Skeletal muscle tissue (tissue), 4 donors: ENCODE measurements around the gene ZFAND3. TPM values are rescaled to one million over a fixed set of nuclear protein-coding genes. Genes with fewer than 3 reads are reported as not detected.

ENCODE experiments used
- H3K27ac ChIP-seq: one replicate; pipeline ENCODE4 v1.7.0; 2013; ENCODE audit warnings: mild to moderate bottlenecking, low read depth, low read length, inconsistent platforms
- H3K27me3 ChIP-seq, 3 donors: one replicate each; pipeline ENCODE4 v1.7.0; 2013; ENCODE audit warnings: low read length in 3 of 3; ENCODE audit not compliant: control insufficient read depth in 3 of 3, insufficient read depth in 3 of 3
- H3K36me3 ChIP-seq, 3 donors: one replicate each; pipeline ENCODE4 v1.7.0; 2013; ENCODE audit warnings: low read length in 3 of 3; ENCODE audit not compliant: control insufficient read depth in 3 of 3, insufficient read depth in 3 of 3
- H3K4me1 ChIP-seq, 3 donors: one replicate each; pipeline ENCODE4 v1.7.0; 2013; ENCODE audit warnings: low read length in 3 of 3, mild to moderate bottlenecking in 3 of 3; ENCODE audit not compliant: control insufficient read depth in 3 of 3, insufficient read depth in 3 of 3
- H3K4me3 ChIP-seq, 3 donors: one replicate each; pipeline ENCODE4 v1.7.0; 2013; ENCODE audit warnings: low read length in 3 of 3
- H3K9ac ChIP-seq, 3 donors: one replicate each; pipeline ENCODE4 v1.7.0; 2013; ENCODE audit warnings: low read length in 3 of 3, mild to moderate bottlenecking in 3 of 3, moderate library complexity in 2 of 3, low read depth in 1 of 3
- H3K9me3 ChIP-seq, 3 donors: one replicate each; pipeline ENCODE4 v1.7.0; 2013; ENCODE audit warnings: low read length in 3 of 3; ENCODE audit not compliant: control insufficient read depth in 3 of 3
- total RNA-seq: library from RNA; depleted of rRNA; stranded (reverse); fragments of >200 nt; gene quantifications from one replicate; pipeline ENCODE4 v1.2.3, GENCODE V29; 2014
- donor health status: Osteomylitis.

Gene ZFAND3
- total RNA-seq, 1 donor from 2014 or later: 23.0 TPM

DNA sequence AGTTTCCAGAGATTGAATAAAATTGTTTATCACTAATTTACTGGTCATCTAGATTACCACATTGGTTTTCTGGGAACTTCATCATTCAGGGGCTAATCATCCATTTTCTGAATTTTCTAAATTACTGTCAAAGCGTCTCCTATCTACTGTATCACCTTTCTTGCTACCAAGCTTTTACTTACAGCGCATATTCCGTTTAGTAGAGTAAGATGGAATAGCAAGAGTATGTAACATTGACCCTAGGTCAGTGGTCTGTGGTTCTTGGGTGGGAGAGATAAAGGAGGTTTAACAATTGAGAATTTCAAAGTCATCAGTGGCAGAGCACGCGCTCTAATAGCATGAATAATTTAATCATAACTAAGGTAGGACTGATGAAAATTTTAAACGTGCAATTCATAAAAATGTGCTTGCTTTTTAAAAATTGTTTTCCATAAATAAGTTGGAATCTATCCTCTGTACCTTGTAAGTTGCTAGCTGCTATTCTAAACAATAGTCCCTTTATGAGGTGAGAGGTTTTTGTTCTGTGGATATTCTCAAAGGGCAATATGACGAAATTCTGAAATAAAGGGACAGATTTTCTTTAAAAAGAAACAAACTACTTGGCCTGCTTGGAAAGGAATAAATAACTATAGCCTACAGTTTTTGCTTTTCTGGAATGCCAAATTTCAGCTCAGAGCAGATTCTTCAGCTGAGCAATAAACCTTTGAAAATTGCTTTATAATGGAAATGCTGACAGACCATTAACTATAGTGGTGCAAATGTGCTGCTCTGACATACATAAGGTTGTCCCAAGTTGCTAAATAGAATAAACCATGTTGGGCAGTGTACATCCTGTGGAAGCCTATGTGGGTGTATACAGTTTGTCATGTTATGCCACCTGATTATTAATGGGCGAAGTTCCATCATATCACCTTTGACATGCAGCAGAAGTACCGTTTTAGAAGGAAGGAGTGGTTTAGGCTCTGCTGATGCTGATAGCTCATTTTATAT lies 84.1 kb downstream of the ZFAND3 start:
- no peak overlapping the region for H3K27ac ChIP-seq
- H3K9me3 ChIP-seq: no peaks in the 10 kb centered on the region
- H3K9ac ChIP-seq: no peak overlapping the region
- H3K36me3 ChIP-seq: no peaks in the 10 kb centered on the region
- H3K4me1 ChIP-seq: peaks cover 2 to 7% (median 5%) of the 10 kb centered on the region in 3 donors
- H3K4me3 ChIP-seq: no peak overlapping the region
- H3K27me3 ChIP-seq: no peaks in the 10 kb centered on the region

DNA sequence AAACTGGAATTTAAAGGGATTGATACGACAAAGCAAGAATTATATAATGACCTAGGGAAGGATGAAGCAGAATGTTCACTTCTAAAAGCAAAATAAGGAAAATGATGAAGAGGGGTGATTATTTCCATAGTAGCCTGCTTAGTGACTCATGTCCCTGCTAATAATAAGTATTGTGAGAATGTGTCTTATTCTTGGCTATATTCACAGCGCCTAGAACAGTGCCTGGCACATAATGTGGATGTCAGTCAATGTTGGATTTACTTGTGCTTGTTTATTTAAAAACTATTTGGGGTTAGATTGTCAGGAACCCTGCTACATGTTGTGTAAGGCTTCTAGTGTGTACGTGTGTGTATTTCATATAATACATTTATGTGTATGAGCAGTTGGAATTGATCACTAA lies 85.1 kb downstream of the ZFAND3 start:
- no peak overlapping the region for H3K9ac ChIP-seq
- no peak overlapping the region for H3K4me3 ChIP-seq
- no peaks in the 10 kb centered on the region for H3K27me3 ChIP-seq
- H3K9me3 ChIP-seq: no peaks in the 10 kb centered on the region
- no peak overlapping the region for H3K27ac ChIP-seq
- H3K4me1 ChIP-seq: peaks cover 2 to 7% (median 5%) of the 10 kb centered on the region in 3 donors
- no peaks in the 10 kb centered on the region for H3K36me3 ChIP-seq

DNA sequence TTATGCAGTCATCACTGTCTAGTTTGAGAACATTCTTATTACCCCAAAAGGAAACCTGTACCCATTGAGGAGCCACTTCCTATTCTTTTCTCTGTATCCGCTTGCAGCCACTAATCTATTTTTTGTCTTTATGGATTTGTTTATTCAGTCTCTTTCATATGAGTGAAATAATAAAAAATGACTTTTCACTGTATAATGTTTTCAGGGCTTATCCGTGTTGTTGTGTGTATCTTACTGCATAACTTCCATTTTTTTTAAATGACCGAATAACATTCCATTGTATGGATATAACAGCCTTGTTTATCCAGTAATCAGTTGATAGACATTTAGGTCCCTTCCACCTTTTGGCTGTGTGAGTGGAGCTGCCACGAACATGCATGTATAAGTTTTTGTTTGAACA lies 86.6 kb downstream of the ZFAND3 start:
- H3K27ac ChIP-seq: no peak overlapping the region
- H3K36me3 ChIP-seq: no peaks in the 10 kb centered on the region
- H3K9ac ChIP-seq: no peak overlapping the region
- H3K4me1 ChIP-seq: peaks cover 2 to 7% (median 5%) of the 10 kb centered on the region in 3 donors
- H3K4me3 ChIP-seq: no peak overlapping the region
- no peaks in the 10 kb centered on the region for H3K9me3 ChIP-seq
- H3K27me3 ChIP-seq: no peaks in the 10 kb centered on the region

DNA sequence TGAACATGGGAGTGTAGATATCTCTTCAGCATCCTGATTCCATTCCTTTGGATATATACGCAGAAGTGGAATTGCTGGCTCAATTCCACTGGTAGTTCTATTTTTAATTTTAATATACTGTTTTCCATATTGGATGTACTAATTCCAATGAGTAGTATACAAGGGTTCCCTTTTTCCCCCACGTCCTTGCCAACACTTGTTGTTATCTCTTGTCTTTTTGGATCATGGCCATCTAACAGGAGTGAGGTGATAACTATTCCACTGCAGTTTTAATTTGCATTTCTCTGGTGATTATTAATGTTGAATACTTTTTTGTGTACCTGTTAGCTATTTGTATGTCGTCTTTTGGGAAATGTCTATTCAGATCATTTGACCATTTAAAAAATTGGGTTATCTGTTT lies 91.5 kb downstream of the ZFAND3 start:
- no peaks in the 10 kb centered on the region for H3K9me3 ChIP-seq

GRCh38 chr6:37913210-37913609 lies 93.7 kb downstream of the ZFAND3 start:
- no peaks in the 10 kb centered on the region for H3K9me3 ChIP-seq
- H3K4me1 ChIP-seq: peaks cover 4 to 6% (median 4%) of the 10 kb centered on the region in 3 donors
- peaks cover 0 to 2% (median 0%) of the 10 kb centered on the region in 3 donors for H3K36me3 ChIP-seq
- no peak overlapping the region for H3K9ac ChIP-seq
- H3K27me3 ChIP-seq: no peaks in the 10 kb centered on the region
- H3K27ac ChIP-seq: no peak overlapping the region
- no peak overlapping the region for H3K4me3 ChIP-seq

More for the DNA sequence above, 91.5 kb downstream of the ZFAND3 start:
- H3K4me1 ChIP-seq: peaks cover 4% of the 10 kb centered on the region in 3 donors
- no peak overlapping the region for H3K4me3 ChIP-seq
- H3K36me3 ChIP-seq: peaks cover 0 to under 1% (median 0%) of the 10 kb centered on the region in 3 donors
- H3K27me3 ChIP-seq: no peaks in the 10 kb centered on the region
- no peak overlapping the region for H3K9ac ChIP-seq
- H3K27ac ChIP-seq: no peak overlapping the region

GRCh38 chr6:37915463-37915862 lies 95.9 kb downstream of the ZFAND3 start:
- no peaks in the 10 kb centered on the region for H3K9me3 ChIP-seq

DNA sequence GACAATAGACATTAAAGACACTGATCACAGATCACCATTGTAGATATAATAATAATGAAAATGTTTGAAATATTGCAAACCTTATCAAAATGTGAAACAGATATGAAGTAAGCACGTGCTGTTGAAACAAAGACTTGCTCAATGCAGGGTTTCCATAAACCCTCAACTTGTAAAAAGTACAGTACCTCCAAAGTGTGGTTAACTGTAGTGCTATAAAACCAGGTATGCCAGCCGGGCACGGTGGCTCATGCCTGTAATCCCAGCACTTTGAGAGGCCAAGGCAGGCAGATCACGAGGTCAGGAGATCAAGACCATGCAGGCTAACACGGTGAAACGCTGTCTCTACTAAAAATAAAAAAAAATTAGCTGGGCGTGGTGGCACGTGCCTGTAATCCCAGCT lies 96.6 kb downstream of the ZFAND3 start:
- peaks cover 4 to 15% (median 6%) of the 10 kb centered on the region in 3 donors for H3K4me1 ChIP-seq
- no peak overlapping the region for H3K27ac ChIP-seq
- peaks cover 0 to 2% (median 0%) of the 10 kb centered on the region in 3 donors for H3K36me3 ChIP-seq
- no peak overlapping the region for H3K4me3 ChIP-seq
- no peaks in the 10 kb centered on the region for H3K9me3 ChIP-seq
- no peaks in the 10 kb centered on the region for H3K27me3 ChIP-seq
- H3K9ac ChIP-seq: no peak overlapping the region

More at GRCh38 chr6:37915463-37915862, 95.9 kb downstream of the ZFAND3 start:
- Histone ChIP-seq H3K9ac (no peak overlapping the region), H3K27ac (no peak overlapping the region), H3K4me1 (peaks cover 4 to 11% (median 6%) of the 10 kb centered on the region in 3 donors), H3K27me3 (no peaks in the 10 kb centered on the region), H3K4me3 (no peak overlapping the region), H3K36me3 (peaks cover 0 to 2% (median 0%) of the 10 kb centered on the region in 3 donors)

DNA sequence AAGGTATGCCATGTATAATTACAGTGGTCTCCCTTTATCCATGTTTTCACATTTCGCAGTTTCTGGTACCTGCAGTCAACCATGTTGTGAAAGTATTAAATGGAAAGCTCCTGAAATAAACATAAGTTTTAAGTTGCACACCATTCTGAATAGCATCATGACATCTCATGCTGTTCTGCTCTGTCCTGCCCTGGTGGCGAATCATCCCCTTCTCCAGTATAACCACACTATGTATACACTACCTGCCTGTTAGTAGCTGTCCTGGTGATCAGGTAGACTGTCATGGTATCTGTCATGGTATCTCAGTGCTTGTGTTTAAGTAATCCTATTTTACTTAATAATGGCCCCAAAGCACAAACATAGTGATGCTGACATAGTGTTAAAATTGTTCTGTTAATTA lies 97.1 kb downstream of the ZFAND3 start:
- H3K27ac ChIP-seq: no peak overlapping the region
- peaks cover 4 to 15% (median 6%) of the 10 kb centered on the region in 3 donors for H3K4me1 ChIP-seq
- peaks cover 0 to 2% (median 0%) of the 10 kb centered on the region in 3 donors for H3K36me3 ChIP-seq
- no peak overlapping the region for H3K4me3 ChIP-seq
- no peaks in the 10 kb centered on the region for H3K27me3 ChIP-seq
- no peak overlapping the region for H3K9ac ChIP-seq
- H3K9me3 ChIP-seq: no peaks in the 10 kb centered on the region

- peaks cover 0 to 2% (median 0%) of the 10 kb centered on the region in 3 donors for H3K36me3 ChIP-seq
- no peaks in the 10 kb centered on the region for H3K27me3 ChIP-seq
- H3K4me1 ChIP-seq: peaks cover 4 to 15% (median 6%) of the 10 kb centered on the region in 3 donors
- no peak overlapping the region for H3K9ac ChIP-seq
- no peak overlapping the region for H3K4me3 ChIP-seq
- H3K27ac ChIP-seq: no peak overlapping the region
- no peaks in the 10 kb centered on the region for H3K9me3 ChIP-seq
Observed at GRCh38 chr6:37917566-37917965, 98.0 kb downstream of the ZFAND3 start.
